Right ventricle myocardium superior (tissue), 1 donor: ENCODE data around the gene SYNE1. TPM values are rescaled to one million over a fixed set of nuclear protein-coding genes. Genes with fewer than 3 reads are reported as not detected.
"Not testable (repeated sequence)": the region's sequence is repeated elsewhere in the genome, so short reads cannot be mapped to it uniquely, and the experiment has no call there.

Experiments
- ATAC-seq: fragments of 200-7000 bp; cut with Tn5 transposase; one replicate; pipeline ENCODE4 v1.9.1; 2020; ENCODE audit warnings: mild to moderate bottlenecking; ENCODE audit not compliant: poor library complexity
- DNase-seq: peaks from one replicate; pipeline ENCODE4 v3.0.0-alpha.2; 2020
- intact Hi-C: fragments of 100-400 bp; cut with DNase I; formaldehyde crosslinking; loops from one replicate; pipeline ENCODE4 v1.11.2; 2022
- total RNA-seq: library from RNA; stranded (reverse); fragmentation: NEBNext Ultra II Directional; extraction: Animal tissue kit (Norgen Biotek cat#: 25700); gene quantifications from one replicate; pipeline ENCODE4 v1.2.1, GENCODE V29; 2021
- donor health status: DM: no; HTN: yes; CAD: no; lungs with severe emphysema.

The SYNE1 gene
- total RNA-seq, 1 donor from 2014 or later, result 80.1 TPM

GRCh38 chr6:152514120-152514519 lies 123.0 kb downstream of the SYNE1 start:
- DNase-seq, ATAC-seq, intact Hi-C loops: not testable (repeated sequence)

DNA sequence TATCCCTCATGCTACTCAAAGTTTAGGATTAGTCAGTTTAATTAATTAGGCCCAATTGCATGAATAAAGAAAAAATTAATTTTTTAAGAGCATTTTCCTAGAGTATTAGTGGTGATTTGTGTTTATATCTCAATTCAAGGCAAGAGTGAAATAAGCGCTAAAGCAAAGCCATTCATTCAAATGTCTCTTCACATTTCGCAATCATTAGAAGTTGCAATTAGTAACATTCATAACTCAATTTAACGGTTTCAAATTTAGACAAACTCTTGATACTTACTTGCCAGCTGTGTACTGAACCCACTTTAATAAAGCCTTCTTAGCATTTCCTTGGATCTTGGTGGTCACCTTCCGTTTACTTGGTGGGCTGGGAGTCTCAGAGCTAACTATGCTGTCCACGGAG lies 127.2 kb downstream of the SYNE1 start:
- intact Hi-C loops, result no loop called here
- ATAC-seq (no peak), DNase-seq (no peak)

DNA sequence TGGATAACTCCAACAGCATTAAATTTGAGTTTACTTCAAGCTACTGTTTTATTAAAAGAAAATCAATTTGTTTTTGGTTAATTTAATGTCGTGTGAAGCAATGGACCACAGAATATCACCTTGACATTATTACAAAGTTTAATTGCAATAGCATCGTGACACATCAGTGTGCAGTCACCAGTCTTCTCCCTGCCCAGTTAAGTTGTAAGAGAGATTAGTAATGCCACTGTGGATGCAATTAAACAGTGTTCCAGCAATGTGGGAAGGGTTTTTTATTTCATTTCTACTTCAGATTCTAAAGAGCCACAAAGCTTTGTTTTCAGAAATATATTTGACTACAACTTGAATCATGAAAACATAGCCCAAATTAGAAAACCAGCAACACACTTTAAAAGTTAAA lies 128.7 kb downstream of the SYNE1 start:
- no peak for DNase-seq
- intact Hi-C loops, result no loop called here
- no peak for ATAC-seq

DNA sequence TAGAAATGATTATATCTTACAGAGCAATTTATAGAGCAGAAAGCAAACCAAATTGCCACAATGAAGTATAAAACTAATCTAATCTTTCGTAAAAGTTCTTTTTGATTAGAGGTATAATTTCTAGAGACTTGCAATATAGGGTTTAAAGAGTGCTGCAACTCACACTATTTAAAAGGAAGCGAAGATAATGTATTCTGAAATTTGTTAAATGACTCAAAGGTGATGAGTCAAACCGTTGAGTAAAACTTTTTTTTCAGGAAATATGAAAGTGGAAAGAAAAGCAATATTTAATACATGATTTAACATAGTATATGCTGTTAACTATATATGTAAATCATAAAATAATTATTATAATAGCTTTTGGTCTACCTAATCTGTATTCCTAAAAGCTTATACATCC lies 133.6 kb downstream of the SYNE1 start:
- intact Hi-C loops, result no loop called here
- DNase-seq, result no peak

DNA sequence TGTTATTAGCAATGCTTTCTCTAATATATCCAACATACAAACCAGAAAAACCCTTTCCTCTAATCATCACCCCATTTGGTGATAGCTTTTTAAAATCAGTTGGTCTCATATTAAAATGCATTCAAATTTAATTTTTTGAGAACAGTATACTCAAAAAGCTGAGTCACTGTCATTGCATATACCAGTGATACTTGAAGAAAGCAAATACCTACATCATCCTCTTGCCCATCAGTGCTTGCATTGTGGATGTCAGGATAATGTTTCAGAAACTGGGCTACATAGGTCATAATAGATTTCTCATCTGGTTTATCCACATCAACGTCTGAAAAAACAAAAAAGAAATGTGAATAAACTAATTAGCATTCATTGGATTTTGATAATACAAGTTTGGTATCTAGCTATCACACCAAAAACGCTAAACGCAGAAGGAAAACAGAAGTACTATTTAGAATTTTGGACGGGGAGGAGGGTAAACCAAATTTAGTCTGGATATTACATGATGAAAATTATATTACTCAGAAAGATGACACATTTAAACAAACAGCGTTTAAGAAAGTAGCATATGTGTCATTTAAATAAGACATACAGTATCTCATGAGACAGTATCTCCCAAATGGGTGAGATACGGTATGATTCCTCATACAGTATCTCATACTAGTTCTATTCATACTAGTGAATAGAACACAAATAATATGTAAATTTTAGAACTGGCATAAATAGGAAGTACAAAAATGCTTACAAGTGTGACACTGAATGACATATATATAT lies 134.6 kb downstream of the SYNE1 start:
- intact Hi-C loops, result no loop called here
- no peak for ATAC-seq
- no peak for DNase-seq

More for the DNA sequence above, 133.6 kb downstream of the SYNE1 start:
- no peak for ATAC-seq

GRCh38 chr6:152499931-152500330 lies 137.2 kb downstream of the SYNE1 start:
- ATAC-seq (no peak), DNase-seq (no peak)
- intact Hi-C loops, result no loop called here

DNA sequence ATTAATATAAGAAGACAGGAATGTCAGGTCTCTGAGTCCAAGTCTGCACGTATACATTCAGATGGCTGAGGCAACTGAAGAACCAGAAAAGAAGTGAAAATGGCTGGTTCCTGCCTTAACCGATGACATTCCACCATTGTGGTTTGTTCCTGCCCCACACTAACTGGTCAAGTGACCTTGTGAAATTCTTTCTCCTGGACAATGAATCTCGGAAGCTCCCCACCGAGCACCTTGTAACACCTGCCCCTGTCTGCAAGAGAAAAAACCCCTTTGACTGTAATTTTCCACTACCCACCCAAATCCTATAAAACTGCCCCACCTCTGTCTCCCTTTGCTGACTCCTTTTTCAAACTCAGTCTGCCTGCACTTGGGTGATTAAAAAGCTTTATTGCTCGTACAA lies 140.4 kb downstream of the SYNE1 start:
- DNase-seq, result no peak
- intact Hi-C loops, result no loop called here
- ATAC-seq, result no peak

DNA sequence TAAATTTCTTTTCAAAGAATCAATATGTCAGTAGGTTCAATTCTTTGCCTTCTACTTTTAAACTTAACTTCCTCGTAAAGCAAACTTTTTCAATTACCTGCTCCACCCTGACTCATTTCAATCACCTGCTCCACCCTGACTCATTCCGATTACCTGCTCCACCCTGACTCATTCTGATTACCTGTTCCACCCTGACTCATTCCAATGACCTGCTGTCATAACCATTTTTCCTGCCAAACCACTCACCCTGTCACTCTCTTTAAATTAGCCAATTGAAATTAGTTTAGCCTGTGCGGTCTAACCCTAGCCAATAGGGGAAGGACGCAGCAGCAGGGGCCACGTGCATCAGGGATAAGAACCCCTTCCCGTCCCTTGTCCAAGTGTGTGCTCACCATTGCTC lies 141.7 kb downstream of the SYNE1 start:
- ATAC-seq, intact Hi-C loops, DNase-seq: not testable (repeated sequence)

DNA sequence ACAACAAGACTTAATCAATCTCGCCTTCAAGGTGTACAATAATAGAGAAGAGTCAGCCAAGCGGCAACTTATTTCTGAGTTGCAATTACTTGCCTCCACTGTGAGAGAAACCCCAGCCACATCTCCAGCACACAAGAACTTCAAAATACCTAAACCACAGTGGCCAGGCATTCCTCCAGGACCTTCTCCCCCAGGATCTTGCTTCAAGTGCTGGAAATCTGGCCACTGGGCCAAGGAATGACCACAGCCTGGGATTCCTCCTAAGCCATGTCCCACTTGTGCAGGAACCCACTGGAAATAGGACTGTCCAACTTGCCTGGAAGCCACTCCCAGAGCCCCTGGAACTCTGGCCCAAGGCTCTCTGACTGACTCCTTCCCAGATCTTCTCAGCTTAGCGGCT lies 144.9 kb downstream of the SYNE1 start:
- ATAC-seq, intact Hi-C loops, DNase-seq: not testable (repeated sequence)

DNA sequence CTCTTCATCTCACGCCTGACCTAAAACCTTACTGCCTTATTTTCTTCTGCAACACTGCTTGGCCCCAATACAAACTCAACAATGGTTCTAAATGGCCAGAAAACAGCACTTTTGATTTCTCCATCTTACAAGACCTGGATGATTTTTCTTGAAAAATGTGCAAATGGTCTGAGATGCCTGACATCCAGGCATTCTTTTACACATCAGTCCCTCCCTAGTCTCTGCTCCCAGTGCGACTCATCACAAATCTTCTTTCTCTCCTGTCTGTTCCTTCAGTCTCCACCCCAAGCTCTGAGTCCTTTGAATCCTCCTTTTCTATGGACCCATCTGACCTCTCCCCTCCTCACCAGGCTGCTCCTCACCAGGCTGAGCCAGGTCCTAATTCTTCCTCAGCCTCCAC lies 145.7 kb downstream of the SYNE1 start:
- DNase-seq, ATAC-seq, intact Hi-C loops: not testable (repeated sequence)

DNA sequence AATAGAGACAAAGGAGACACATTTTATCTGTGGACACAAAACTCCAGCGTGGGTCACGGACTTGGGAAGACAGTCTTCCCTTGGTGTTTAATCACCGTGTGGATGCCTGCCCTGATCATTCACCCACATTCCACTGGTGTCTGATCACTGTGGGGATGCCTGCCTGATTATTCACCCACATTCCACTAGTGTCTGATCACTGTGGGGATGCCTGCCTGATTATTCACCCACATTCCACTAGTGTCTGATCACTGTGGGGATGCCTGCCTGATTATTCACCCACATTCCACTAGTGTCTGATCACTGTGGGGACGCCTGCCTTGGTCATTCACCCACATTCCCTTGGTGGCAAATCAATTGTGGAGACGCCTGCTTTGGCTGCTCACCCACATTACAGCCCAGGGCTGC lies 146.2 kb downstream of the SYNE1 start:
- intact Hi-C loops, ATAC-seq, DNase-seq: not testable (repeated sequence)

GRCh38 chr6:152484806-152485205 lies 152.4 kb downstream of the SYNE1 start:
- intact Hi-C loops, result no loop called here
- DNase-seq, result no peak
- no peak for ATAC-seq

GRCh38 chr6:152482289-152482688 lies 154.9 kb downstream of the SYNE1 start:
- intact Hi-C loops, result no loop called here
- no peak for ATAC-seq
- DNase-seq, result no peak

- ATAC-seq (no peak), DNase-seq (no peak)
- intact Hi-C loops, result no loop called here
Measured at GRCh38 chr6:152478377-152479010, 158.7 kb downstream of the SYNE1 start.

- intact Hi-C loops, result no loop called here
Measured at GRCh38 chr6:152474354-152474753, 162.8 kb downstream of the SYNE1 start.

GRCh38 chr6:152472325-152472724 lies 164.8 kb downstream of the SYNE1 start:
- DNase-seq (no peak), ATAC-seq (no peak)
- intact Hi-C loops, result no loop called here

More at GRCh38 chr6:152474354-152474753, 162.8 kb downstream of the SYNE1 start:
- DNase-seq (no peak), ATAC-seq (no peak)

- ATAC-seq, result no peak
- DNase-seq, result no peak
- intact Hi-C loops, result no loop called here
Measured at GRCh38 chr6:152471456-152472265, 165.5 kb downstream of the SYNE1 start.

DNA sequence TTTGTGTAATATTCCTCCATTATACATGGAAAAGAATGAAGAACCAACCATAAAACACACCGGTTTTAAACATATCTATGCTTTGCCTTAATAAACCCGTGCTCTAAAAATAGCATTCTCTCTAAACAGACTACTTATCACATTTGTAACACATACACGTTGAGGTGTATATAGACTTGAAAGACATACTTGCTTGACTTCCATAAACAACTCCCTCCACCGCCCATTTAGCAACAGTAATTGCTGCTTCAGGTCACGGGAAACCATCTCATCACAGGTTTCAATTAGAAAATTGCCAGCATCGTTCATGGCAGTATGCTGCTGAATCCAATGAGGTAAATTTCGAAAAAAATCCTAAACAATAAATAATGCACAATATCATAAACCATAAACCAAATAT lies 174.0 kb downstream of the SYNE1 start:
- DNase-seq, result no peak
- intact Hi-C loops, result no loop called here

GRCh38 chr6:152462716-152463115 lies 174.4 kb downstream of the SYNE1 start:
- DNase-seq, result no peak
- ATAC-seq, result no peak
- intact Hi-C loops, result no loop called here

More for the DNA sequence above, 174.0 kb downstream of the SYNE1 start:
- ATAC-seq, result no peak
